Duodenal mucosa (tissue), 2 donors: ENCODE measurements around the gene SEMA6B.
"Not testable (repeated sequence)": the region's sequence is repeated elsewhere in the genome, so short reads cannot be mapped to it uniquely, and the experiment has no call there.

ENCODE experiments used
- H3K27ac ChIP-seq: one replicate; pipeline ENCODE4 v1.7.0; 2013; ENCODE audit warnings: low read depth, low read length
- H3K27me3 ChIP-seq, 2 donors: one replicate each; pipeline ENCODE4 v1.7.0; 2013; ENCODE audit warnings: low read length in 2 of 2, control low read depth in 1 of 2; ENCODE audit not compliant: insufficient read depth in 2 of 2, control insufficient read depth in 1 of 2
- H3K36me3 ChIP-seq, 2 donors: one replicate each; pipeline ENCODE4 v1.7.0; 2013; ENCODE audit warnings: low read length in 2 of 2, control low read depth in 1 of 2; ENCODE audit not compliant: insufficient read depth in 2 of 2, control insufficient read depth in 1 of 2
- H3K4me1 ChIP-seq, 2 donors: one replicate each; pipeline ENCODE4 v1.7.0; 2013; ENCODE audit warnings: low read length in 2 of 2, control low read depth in 1 of 2; ENCODE audit not compliant: insufficient read depth in 2 of 2, control insufficient read depth in 1 of 2
- H3K4me3 ChIP-seq, 2 donors: one replicate each; pipeline ENCODE4 v1.7.0; 2013; ENCODE audit warnings: low read length in 2 of 2, low read depth in 1 of 2
- H3K9ac ChIP-seq, 2 donors: one replicate each; pipeline ENCODE4 v1.7.0; 2013; ENCODE audit warnings: low read length in 2 of 2, low read depth in 1 of 2
- H3K9me3 ChIP-seq, 2 donors: one replicate each; pipeline ENCODE4 v1.7.0; 2013; ENCODE audit warnings: low read length in 2 of 2, control low read depth in 1 of 2; ENCODE audit not compliant: control insufficient read depth in 1 of 2

The SEMA6B gene

DNA sequence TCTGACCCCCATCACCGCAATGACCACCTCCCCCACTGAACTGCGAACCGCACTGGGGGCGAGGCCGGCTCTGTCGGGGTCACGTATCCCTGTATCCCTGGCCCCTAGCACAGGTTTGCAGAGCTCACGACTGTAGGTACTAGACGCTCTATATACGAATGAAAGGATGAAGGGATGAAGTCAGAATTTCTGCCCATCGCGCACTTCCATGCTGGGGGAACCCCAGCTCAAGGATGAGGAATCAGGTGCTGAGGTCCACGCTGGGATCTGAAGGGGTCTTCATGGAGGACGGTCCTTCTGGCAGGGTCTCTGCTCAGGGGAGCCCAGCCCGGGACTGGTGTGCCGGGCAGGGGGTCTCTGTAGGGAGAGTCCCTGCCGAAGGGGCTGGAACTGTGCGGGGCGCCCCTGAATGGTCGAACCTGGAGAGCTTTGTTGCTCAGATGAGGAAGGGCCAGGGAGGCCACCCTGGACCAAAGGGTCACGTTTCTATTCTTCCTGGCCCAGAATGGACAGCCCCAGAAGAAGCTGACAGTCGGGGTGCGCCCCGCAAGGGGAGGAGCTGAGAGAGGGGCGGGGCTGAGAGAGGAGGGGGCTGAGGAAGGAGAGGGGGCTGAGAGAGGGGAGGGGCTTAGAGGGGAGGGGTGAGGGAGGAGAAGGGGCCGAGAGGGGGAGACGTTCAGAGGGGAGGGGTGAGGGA, 37.9 kb upstream of the SEMA6B start:
- H3K9ac ChIP-seq, result no peak overlapping the region
- H3K4me3 ChIP-seq, result no peak overlapping the region
- H3K4me1 ChIP-seq, result no peaks in the 10 kb centered on the region
- H3K9me3 ChIP-seq, result no peaks in the 10 kb centered on the region
- H3K36me3 ChIP-seq, result no peaks in the 10 kb centered on the region
- no peak overlapping the region for H3K27ac ChIP-seq
- peaks cover 12 to 26% of the 10 kb centered on the region in 2 donors for H3K27me3 ChIP-seq

DNA sequence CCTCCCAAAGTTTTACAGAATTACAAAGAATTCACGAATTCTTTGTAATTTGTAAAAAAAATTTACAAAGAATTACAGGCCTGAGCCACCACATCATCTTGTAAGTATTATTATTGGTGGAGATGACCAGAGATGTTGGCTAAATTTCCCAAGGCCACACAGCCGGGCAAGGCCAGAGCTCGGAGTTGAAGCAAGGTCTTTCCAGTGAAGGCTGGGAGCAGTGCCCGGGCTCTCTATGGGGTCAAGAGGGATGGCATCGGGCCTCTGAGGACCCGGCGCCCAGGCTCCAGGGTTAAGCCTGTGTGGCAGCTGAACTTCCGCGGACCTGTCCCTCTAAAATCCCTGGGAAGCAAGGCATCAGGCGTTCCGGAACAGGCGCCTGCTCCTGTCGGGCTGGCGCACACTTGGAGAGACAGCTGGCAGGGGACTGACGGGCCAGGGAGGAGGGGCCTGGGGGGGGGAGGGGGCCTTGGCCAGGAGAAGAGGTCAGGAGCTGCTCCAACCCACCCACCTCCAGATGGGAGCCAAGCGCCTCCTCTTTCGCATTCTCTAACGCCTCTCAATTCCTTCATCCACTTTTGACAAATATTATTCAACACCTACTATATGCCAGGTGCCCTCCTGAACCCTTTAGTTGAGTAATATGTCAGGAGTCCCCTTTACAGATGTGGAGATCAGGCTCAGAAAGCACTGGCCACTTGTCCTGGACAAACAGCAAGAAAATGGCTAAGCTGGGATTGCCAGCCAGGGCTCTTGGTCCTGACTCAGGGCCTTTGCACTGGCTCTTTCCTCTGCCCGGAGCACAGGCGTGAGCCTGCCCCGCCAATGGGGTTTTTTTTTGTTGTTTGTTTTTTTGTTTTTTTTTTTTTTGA, 36.8 kb upstream of the SEMA6B start:
- no peaks in the 10 kb centered on the region for H3K4me1 ChIP-seq
- H3K9me3 ChIP-seq, result no peaks in the 10 kb centered on the region
- H3K27me3 ChIP-seq, result peaks cover 12 to 26% of the 10 kb centered on the region in 2 donors
- no peaks in the 10 kb centered on the region for H3K36me3 ChIP-seq
- no peak overlapping the region for H3K9ac ChIP-seq
- no peak overlapping the region for H3K27ac ChIP-seq
- no peak overlapping the region for H3K4me3 ChIP-seq

DNA sequence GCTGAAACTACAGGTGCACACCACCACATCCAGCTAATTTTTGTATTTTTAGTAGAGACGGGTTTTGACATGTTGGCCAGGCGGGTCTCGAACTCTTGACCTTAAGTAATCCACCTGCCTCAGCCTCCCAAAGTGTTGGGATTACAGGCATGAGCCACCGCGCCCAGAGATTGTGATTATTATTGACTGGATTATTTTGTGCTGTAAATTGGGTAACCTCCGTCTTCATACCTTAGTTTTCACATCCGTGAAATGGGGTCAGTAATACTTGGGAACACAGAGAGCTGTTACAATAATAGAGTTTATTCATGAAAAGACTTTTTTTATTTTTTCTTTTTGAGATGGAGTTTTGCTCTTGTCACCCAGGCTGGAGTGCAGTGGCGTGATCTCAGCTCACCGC, 35.7 kb upstream of the SEMA6B start:
- H3K9me3 ChIP-seq, H3K27ac ChIP-seq, H3K4me3 ChIP-seq, H3K9ac ChIP-seq, H3K36me3 ChIP-seq, H3K4me1 ChIP-seq: not testable (repeated sequence)
- peaks cover 12 to 24% of the 10 kb centered on the region in 2 donors for H3K27me3 ChIP-seq

DNA sequence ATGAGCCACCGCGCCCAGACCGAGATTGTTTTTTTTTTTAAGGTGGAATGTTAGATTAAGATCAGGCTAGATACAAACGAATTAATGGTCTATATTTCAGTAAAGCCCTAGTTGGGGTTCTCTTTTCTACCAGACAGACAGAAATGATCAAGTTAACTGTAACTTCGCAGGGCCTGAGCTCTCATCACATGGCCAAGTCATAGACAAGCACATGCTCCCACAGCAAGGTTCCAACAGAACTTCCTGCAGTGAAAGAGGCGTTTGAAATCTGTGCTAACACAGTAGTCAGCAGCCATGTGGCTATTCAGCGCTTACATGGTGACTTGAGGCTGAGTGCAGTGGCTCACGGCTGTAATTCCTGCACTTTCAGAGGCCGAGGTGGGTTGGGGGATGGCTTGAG, 34.7 kb upstream of the SEMA6B start:
- Histone ChIP-seq H3K9ac (no peak overlapping the region), H3K27me3 (peaks cover 10 to 26% of the 10 kb centered on the region in 2 donors), H3K36me3 (no peaks in the 10 kb centered on the region), H3K4me3 (no peak overlapping the region), H3K27ac (no peak overlapping the region), H3K4me1 (no peaks in the 10 kb centered on the region), H3K9me3 (no peaks in the 10 kb centered on the region)

DNA sequence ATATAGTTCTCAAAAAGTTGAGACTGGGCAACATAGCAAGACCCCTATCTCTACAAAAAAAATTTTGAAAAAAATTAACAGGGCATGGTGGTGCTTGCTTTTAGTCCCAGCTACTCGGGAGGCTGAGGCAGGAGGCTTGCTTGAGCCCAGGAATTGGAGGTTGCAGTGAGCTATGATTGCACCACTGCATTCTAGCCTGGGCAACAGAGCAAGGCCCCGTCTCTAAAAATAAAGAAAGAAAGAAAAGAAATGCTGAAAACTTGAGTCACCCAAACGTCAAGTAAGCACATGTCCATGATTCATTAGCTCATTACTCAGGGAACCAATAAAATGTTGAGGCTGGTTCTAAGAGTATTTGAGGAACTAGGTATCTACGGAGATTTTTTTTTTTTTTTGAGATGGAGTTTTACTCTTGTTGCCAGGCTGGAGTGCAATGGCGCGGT, 33.9 kb upstream of the SEMA6B start:
- H3K36me3 ChIP-seq, result no peaks in the 10 kb centered on the region
- H3K27me3 ChIP-seq, result peaks cover 6 to 21% of the 10 kb centered on the region in 2 donors
- no peak overlapping the region for H3K4me3 ChIP-seq
- H3K4me1 ChIP-seq, result no peaks in the 10 kb centered on the region
- H3K9me3 ChIP-seq, result no peaks in the 10 kb centered on the region
- H3K9ac ChIP-seq, result no peak overlapping the region
- no peak overlapping the region for H3K27ac ChIP-seq

DNA sequence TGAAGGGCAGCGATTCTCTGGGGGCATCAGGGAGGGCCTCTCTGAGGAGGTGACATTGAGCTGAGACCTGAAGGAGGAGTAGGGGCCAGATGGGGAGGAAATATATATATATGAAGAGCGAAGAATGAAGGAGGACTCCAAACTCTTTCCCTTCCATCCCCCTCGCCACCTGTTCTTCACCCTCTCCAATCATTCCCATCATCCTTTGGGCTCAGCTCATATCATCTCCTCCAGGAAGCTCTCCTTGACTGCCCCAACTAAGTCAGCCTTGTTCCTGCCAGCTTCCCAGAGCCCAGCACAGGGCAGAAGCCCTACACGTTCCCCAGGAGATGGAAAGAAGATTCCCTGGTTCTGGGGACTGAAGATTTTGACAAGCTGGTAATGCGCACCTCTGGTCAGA, 33.0 kb upstream of the SEMA6B start:
- Histone ChIP-seq H3K4me1 (no peaks in the 10 kb centered on the region), H3K27ac (no peak overlapping the region), H3K36me3 (no peaks in the 10 kb centered on the region), H3K27me3 (peaks cover 4 to 20% of the 10 kb centered on the region in 2 donors), H3K9ac (no peak overlapping the region), H3K4me3 (no peak overlapping the region), H3K9me3 (no peaks in the 10 kb centered on the region)

DNA sequence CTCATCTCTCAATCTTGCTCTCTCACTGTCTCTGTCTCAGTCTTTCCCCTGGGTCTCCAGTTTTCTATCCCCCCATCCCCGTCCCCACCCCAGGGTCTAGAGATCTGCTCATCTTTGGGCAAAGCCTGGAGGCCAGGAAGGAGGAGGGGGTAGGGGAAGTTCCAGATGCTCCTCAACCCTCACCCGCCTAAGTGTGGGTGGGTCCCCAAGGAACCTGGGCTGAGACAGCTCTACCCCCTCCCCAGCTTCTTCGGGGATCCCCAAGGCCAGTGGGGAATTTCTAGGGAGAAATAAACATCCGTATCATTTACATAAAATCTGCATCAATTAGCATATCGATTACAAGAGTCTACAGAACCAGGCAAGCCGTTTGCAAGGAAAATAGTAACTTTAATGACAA, 31.8 kb upstream of the SEMA6B start:
- Histone ChIP-seq H3K4me3 (no peak overlapping the region), H3K4me1 (no peaks in the 10 kb centered on the region), H3K27ac (no peak overlapping the region), H3K27me3 (peaks cover 2 to 23% of the 10 kb centered on the region in 2 donors), H3K9me3 (no peaks in the 10 kb centered on the region), H3K36me3 (no peaks in the 10 kb centered on the region), H3K9ac (no peak overlapping the region)

DNA sequence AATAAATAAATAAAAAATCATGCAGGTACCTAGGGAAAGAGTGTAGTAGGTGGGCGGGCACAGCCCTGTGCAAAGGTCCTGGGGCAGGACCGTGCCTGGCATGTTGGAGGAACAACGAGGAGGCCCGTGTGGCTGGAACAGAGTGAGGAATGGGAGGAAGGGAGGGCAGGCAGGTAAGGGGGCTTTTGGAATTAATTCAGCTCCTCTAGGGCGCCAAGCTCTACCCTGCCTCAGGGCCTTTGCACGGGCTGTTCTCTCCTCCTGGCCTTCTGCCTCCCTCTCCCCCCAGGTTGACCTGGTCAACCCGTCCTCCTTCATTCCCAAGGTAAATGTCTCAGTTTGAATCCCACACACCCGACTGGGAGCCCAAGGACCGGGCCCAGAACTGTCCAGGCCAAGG, 31.1 kb upstream of the SEMA6B start:
- no peak overlapping the region for H3K4me3 ChIP-seq
- no peak overlapping the region for H3K27ac ChIP-seq
- H3K9me3 ChIP-seq, result no peaks in the 10 kb centered on the region
- H3K36me3 ChIP-seq, result no peaks in the 10 kb centered on the region
- H3K9ac ChIP-seq, result no peak overlapping the region
- H3K27me3 ChIP-seq, result peaks cover 6 to 31% of the 10 kb centered on the region in 2 donors
- H3K4me1 ChIP-seq, result no peaks in the 10 kb centered on the region

DNA sequence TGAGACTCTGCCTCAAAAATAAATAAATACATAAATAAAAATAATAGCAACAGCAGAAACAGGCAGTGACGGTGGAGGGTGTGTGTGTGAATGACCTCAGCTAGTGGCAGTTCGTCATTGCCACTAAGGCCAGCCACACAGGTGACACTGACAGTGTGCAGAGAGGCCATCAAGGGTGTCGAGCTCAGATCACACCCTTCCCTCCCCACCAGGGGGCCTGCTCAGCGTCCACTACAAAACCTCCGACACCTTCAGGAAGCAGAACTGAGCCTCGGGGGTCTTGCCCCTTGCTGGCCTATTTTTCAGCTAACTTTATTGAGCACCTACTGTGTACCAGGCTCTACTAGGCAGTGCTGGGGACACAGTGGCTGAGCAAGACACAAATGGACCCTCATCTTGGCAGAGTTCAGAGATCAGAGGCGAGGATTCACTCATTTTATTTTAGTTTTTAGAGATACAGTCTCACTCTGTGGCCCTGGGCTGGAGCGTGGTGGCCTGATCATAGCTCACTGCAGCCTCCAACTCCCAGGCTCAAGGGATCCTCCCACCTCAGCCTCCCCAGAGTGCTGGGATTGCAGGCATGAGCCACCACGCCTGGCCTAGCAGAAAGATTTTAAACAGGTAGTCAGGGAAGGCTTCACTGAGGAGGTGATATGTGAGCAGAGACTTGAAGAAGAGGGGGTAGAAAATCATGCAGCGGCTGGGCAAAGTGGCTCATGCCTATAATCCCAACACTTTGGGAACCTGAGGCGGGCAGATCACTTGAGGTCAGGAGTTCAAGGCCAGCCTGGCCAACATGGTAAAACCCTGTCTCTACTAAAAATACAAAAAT, 30.3 kb upstream of the SEMA6B start:
- no peaks in the 10 kb centered on the region for H3K4me1 ChIP-seq
- peaks cover 14 to 37% of the 10 kb centered on the region in 2 donors for H3K27me3 ChIP-seq
- H3K4me3 ChIP-seq, result no peak overlapping the region
- no peak overlapping the region for H3K27ac ChIP-seq
- no peaks in the 10 kb centered on the region for H3K9me3 ChIP-seq
- H3K9ac ChIP-seq, result no peak overlapping the region
- H3K36me3 ChIP-seq, result no peaks in the 10 kb centered on the region
